ENCODE data around the gene AHNAK2.

The AHNAK2 gene

DNA sequence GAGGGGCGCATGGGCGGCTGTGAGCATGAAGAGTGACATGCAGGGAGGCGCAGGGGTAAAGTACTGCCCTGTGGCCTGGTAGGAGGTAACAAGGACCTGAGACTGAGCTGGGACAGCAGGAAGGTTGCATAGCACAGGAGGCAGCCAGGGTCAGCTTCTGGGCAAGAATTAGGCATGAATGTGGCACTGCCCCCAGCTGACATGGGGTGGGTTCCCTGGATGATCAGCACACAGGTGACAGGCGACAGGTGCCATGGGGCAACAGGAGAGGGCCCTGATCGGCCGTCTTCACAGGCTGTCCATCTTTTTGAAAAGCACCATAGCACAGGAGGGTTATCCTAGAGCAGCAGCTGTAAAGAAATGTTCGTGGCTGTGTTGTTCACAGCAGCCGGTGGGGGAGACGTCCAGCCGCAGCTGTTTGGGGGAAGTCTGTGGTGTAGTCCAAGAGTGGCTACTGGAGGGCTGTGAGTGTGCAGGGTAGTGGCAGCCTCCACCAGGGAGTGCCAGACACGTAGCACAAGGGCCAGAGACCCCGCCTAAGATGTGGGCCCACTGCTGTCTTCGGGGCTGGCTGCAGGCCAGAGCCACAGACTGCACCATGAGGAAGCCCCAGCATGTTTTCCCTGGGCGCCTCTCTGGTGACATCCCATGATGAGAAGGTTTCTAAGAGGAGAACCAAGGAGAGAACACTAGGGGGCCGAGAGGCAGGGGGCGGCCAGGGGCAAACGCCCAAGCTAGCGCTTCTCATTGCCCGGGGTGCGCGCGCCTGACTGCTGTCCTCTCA, 15.8 kb upstream of the AHNAK2 start:
- TF ChIP-seq, protein P1, sequence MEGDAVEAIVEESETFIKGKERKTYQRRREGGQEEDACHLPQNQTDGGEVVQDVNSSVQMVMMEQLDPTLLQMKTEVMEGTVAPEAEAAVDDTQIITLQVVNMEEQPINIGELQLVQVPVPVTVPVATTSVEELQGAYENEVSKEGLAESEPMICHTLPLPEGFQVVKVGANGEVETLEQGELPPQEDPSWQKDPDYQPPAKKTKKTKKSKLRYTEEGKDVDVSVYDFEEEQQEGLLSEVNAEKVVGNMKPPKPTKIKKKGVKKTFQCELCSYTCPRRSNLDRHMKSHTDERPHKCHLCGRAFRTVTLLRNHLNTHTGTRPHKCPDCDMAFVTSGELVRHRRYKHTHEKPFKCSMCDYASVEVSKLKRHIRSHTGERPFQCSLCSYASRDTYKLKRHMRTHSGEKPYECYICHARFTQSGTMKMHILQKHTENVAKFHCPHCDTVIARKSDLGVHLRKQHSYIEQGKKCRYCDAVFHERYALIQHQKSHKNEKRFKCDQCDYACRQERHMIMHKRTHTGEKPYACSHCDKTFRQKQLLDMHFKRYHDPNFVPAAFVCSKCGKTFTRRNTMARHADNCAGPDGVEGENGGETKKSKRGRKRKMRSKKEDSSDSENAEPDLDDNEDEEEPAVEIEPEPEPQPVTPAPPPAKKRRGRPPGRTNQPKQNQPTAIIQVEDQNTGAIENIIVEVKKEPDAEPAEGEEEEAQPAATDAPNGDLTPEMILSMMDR (IDR thresholded peaks at IDR 0.05; ENCODE audit: extremely low read depth, insufficient read depth, missing control alignments), result no peak
- DNase-seq (ENCODE audit: low spot score), result no peak
- in situ Hi-C loops (cut with MboI; ENCODE audit: low pct_unique_long_range_greater_than_20kb, low sequenced_read_pairs, unreplicated experiment), result no loop called here

DNA sequence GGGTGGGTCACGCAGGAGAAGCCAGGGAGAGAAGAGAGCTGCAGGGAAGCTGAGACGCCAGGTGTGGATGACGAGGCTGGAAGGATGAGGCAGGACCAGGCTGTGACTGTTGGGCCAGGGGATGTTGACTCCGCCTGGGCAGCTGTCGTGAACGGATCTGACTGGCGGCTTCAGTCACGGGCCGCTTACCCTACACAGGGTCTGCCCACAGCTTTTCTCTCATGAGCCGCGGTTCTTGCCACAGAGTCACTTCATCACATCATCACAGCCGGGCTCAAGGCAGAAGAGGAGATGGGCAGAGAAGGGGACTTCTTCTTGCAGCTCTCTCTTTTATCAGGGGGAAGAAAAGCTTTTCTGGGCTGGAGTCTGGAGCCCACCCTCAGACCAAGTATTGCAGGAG, 15.1 kb upstream of the AHNAK2 start:
- no peak for DNase-seq (ENCODE audit: low spot score)
- in situ Hi-C loops (cut with MboI; ENCODE audit: low pct_unique_long_range_greater_than_20kb, low sequenced_read_pairs, unreplicated experiment), result no loop called here
- TF ChIP-seq, protein P1 (IDR thresholded peaks at IDR 0.05; ENCODE audit: extremely low read depth, insufficient read depth, missing control alignments), result no peak

DNA sequence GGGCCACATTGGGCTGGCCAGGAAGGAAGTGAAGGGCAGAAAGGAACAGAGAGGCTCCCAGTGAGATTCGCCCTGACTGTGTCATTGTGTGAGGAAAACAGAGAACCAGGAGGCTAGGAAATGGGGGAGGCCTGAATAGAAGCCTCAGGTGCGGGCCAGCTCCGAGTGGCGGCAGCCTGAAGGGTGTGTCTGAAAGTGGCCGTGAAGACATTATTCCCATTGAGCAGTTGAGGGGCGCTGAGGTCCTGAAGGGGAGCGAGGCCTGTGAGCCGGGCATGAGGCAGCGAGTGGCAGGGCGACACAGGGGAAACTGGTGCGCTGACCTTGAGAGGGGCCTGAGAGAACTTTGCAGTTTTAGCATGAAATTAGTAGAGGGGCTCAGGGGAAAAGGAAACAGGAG, 14.3 kb upstream of the AHNAK2 start:
- TF ChIP-seq, protein P1 (IDR thresholded peaks at IDR 0.05; ENCODE audit: extremely low read depth, insufficient read depth, missing control alignments), result no peak
- DNase-seq (ENCODE audit: low spot score), result no peak
- in situ Hi-C loops (cut with MboI; ENCODE audit: low pct_unique_long_range_greater_than_20kb, low sequenced_read_pairs, unreplicated experiment), result no loop called here

DNA sequence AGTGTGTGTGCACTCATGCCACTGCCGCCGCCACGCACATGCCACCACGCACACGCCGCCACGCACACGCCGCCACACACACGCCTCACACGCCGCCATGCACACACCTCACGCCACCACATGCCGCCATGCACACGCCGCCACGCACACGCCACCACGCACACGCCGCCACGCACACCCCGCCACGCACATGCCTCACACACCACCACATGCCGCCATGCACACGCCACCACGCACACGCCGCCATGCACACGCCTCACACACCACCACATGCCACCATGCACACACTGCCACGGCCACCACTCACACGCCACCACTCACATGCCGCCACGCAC, 13.7 kb upstream of the AHNAK2 start:
- no peak for DNase-seq (ENCODE audit: low spot score)
- TF ChIP-seq, protein P1 (IDR thresholded peaks at IDR 0.05; ENCODE audit: extremely low read depth, insufficient read depth, missing control alignments), result no peak
- in situ Hi-C loops (cut with MboI; ENCODE audit: low pct_unique_long_range_greater_than_20kb, low sequenced_read_pairs, unreplicated experiment), result no loop called here

DNA sequence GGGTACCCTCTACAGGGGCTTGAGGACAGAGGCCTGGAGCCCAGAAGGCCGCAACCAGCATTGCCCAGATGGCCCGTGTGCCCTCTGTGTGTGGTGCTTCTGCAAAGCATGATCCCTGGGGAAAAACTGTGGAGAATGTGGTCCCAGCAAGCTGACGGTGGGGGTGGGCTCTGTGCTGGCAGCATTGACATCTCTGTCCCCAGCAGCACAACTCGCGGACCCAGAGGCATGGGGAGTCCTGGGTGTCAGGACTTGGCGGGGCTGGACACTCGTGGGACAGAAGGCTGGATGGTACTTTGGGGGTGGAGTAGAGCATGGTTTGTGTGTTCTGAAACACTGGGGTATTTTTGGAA, 11.8 kb upstream of the AHNAK2 start:
- TF ChIP-seq, protein P1 (IDR thresholded peaks at IDR 0.05; ENCODE audit: extremely low read depth, insufficient read depth, missing control alignments), result no peak
- in situ Hi-C loops (cut with MboI; ENCODE audit: low pct_unique_long_range_greater_than_20kb, low sequenced_read_pairs, unreplicated experiment), result no loop called here
- DNase-seq (ENCODE audit: low spot score), result no peak

DNA sequence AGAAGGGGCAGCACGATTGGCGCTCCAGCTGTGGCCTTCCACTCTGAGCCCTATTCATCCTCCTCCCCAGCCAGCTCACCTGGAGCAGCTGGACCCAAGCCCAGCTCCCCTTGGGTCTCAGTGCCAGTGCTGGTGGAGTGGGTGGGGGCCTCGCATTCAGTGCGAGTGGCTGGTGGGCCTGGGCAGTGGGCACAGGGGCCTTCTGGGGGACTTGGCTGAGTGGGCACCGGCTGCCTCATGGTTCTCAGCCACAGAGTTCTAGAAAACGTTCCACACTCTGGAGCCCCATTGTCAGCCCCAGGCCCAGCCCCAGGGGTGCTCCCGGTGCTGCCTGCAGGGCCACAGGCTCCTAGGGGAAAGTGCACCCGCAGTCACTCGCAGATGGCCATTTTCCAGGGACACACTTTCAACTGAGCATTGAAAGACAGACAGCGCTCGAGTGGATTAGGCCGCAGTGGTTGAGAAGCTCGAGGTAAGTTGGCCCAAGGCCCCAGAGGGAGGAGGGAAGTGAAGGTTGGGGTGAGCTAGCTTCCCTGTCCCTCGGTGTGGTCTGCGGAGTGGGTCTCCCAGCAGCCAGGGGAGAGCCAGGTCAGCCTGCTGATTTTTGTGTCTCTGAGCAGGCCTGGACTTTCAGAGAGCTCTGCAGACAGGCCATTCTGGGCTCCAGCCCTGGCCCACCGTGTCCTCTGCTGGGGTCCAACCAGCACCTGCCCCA, 11.2 kb upstream of the AHNAK2 start:
- in situ Hi-C loops (cut with MboI; ENCODE audit: low pct_unique_long_range_greater_than_20kb, low sequenced_read_pairs, unreplicated experiment), result no loop called here
- no peak for DNase-seq (ENCODE audit: low spot score)
- TF ChIP-seq, protein P1 (IDR thresholded peaks at IDR 0.05; ENCODE audit: extremely low read depth, insufficient read depth, missing control alignments), result no peak

Data from GM13977 (cell line).